Measurements from ENCODE around the gene MAFF.
A peak's percentile ranks its signal among the peaks of the same experiment; 100 is the strongest.

MAFF gene

GRCh38 chr22:38248280-38248679, 46.5 kb downstream of the MAFF start:
- no peak for DNase-seq (ENCODE audit: low read depth in 2 of 2)

DNA sequence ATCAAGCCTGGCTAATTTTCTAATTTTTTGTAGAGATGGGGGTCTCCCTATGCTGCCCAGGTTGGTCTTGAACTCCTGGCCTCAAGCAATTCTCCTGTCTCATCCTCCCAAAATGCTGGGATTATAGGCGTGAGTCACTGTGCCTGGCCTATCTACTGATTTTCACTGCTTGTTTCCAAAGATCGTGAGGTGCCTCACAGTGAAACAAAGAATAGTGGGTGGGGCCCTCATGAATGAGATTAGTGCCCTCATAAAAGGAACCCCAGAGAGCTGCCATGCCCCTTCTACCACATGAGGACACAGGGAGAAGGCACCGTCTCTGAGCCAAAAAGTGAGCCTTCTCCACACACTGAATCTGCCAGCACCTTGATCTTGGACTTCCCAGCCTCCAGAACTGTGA, 47.5 kb downstream of the MAFF start:
- DNase-seq (ENCODE audit: low read depth in 2 of 2), result no peak

- DNase-seq (ENCODE audit: low read depth in 2 of 2), result no peak
Measured at GRCh38 chr22:38249803-38250642, 48.2 kb downstream of the MAFF start.

- DNase-seq (ENCODE audit: low read depth in 2 of 2), result no peak
Measured at GRCh38 chr22:38250643-38251340, 49.0 kb downstream of the MAFF start.

GRCh38 chr22:38251341-38251692, 49.5 kb downstream of the MAFF start:
- DNase-seq (ENCODE audit: low read depth in 2 of 2), result no peak

GRCh38 chr22:38255697-38256096, 53.9 kb downstream of the MAFF start:
- DNase-seq (ENCODE audit: low read depth in 2 of 2), result no peak

DNA sequence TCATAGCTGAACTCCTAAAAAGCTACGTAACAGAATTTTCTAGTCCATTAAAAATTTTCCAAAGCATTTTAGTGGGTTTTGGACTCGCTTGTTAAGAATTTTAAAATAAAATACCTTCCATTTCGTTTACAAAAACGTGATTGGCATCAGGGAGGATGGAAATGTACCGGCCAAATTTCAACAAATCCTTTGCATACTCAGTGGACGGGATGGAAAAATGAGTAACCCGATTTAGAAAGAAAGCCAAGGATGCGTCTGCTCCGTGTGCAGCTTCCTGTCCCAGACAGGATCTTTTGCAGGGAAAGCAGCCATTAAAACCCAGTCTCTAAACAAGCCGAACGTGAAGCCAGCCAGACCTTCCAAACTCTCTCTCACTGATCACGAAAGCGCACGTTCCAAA, 55.4 kb downstream of the MAFF start:
- DNase-seq (ENCODE audit: low read depth in 2 of 2), result no peak

DNA sequence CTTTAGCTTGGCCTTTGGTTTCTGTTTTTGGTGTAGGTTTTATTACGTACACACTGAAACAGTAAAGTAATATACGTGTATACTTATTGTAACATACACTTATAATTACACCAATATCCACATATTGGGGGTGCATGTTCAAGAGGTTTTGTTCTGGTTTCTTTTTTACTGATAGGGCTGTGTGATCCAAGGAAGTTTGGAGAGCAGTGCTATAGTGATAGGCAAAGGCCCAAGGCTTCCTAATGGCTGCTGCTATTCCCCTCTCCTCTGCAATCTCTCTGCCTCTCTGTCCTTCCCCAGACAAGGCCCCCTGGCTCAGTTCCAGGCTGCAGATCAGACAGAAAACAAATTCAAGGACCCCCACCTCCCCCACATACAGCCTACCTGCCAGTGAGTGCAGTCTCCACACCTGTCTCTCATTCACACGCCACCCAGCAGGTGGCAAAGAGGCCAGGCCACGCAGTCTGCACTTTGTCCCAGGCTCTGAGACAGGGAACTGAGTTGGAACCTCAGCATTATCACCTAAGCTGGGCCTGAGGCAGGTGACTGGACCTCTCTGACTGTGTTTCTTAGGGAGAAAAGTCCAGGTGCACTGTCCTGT, 56.0 kb downstream of the MAFF start:
- no peak for DNase-seq (ENCODE audit: low read depth in 2 of 2)

DNA sequence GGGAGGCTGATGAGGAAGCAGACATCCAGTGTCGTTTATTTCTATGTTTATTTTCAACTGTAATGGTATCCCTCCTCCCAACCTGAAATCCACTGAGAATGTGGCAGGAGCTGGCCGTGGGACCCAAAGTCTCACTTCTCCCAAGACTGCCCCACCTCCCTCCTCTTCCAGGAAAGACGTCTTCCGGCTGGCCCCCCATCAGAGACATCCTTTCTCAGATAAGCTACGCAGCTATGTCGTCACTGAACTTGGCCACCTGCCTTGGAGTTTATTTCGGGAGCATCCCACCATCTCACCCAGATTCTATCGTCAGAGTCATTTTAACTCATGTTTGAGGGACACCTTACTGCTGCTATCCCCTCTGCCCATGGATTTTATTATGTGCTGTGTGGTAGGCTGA, 57.1 kb downstream of the MAFF start:
- no peak for DNase-seq (ENCODE audit: low read depth in 2 of 2)

- DNase-seq (ENCODE audit: low read depth in 2 of 2), result no peak
Measured at GRCh38 chr22:38259370-38259769, 57.6 kb downstream of the MAFF start.

- DNase-seq (ENCODE audit: low read depth in 2 of 2), result no peak
Measured at GRCh38 chr22:38260761-38261681, 59.2 kb downstream of the MAFF start.

GRCh38 chr22:38262051-38262795, 60.4 kb downstream of the MAFF start:
- peak; percentile 7 to 48 for DNase-seq (ENCODE audit: low read depth in 2 of 2)

DNA sequence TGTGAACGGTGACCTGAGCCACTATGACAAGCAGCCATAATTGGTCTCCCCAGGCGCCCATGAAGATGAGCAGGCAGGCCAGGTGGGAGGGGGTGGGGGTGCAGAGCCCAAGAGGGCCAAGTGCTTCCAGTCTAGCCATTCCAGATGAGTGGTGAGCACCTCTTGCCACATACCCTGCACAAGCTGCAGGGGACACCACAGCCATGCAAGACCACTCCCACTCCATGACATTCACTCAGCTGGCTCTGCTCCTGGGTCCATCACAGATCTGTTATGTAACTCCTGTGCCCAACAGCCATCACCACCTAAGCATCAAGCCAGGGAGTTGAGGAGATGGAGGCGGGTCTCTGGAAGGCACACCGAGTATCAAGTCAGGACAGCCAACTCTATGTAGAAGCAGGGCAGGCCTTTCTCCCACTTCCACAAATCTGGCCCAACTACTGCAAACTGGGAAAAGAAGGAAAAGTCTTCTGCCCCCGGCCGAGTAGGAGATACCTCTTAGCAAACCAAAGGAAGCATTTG, 62.6 kb downstream of the MAFF start:
- DNase-seq (ENCODE audit: low read depth in 2 of 2), result no peak

All from stimulated activated CD4-positive, alpha-beta T cell treated with anti-CD3 and anti-CD28 coated beads, Interleukin-15, amount 100 ng/mL, for 48 hours (primary cell).